Panc1 (cell line): Measurements from ENCODE around the gene CALD1.

ENCODE experiments used
- CTCF ChIP-seq: fragments of 450-650 bp; IDR thresholded peaks from 2 replicates; pipeline ENCODE4 v1.5.1; 2017; ENCODE audit warnings: mild to moderate bottlenecking
- POLR2AphosphoS5 ChIP-seq: IDR thresholded peaks from 2 replicates; pipeline ENCODE4 v1.6.1; 2012; ENCODE audit warnings: mild to moderate bottlenecking, low read depth, low read length, moderate library complexity
- REST ChIP-seq, 2 experiments: IDR thresholded peaks; 2 replicates each; pipeline ENCODE4 v1.6.1; 2011 to 2012; ENCODE audit warnings: low read depth in 2 of 2, control low read depth in 1 of 2, low read length in 1 of 2, mild to moderate bottlenecking in 1 of 2, moderate library complexity in 1 of 2; ENCODE audit not compliant: insufficient read depth in 1 of 2
- SIN3A ChIP-seq: IDR thresholded peaks from 2 replicates; pipeline ENCODE4 v1.6.1; 2012; ENCODE audit warnings: low read depth, mild to moderate bottlenecking, low read length, moderate library complexity, borderline replicate concordance; ENCODE audit not compliant: insufficient read depth
- TCF7L2 ChIP-seq: IDR thresholded peaks from 2 replicates; pipeline ENCODE4 v1.6.1; 2011; ENCODE audit warnings: mild to moderate bottlenecking, low read depth, low read length, inconsistent platforms

GRCh38 chr7:134999136-134999535, 219.7 kb downstream of the CALD1 start:
- no peak for TF ChIP-seq CTCF
- no peak for TF ChIP-seq REST (IDR thresholded peaks at IDR 0.05; ENCODE audit: insufficient read depth in 1 of 2, low read depth in 2 of 2, low read length in 1 of 2)
- no peak for TF ChIP-seq TCF7L2
- no peak for TF ChIP-seq POLR2AphosphoS5
- no peak for TF ChIP-seq SIN3A
